PC-9 (cell line): Measurements from ENCODE around the gene BPIFB3. TPM values are rescaled to one million over a fixed set of nuclear protein-coding genes. Genes with fewer than 3 reads are reported as not detected.

Experiments
- BruUV-seq: library from RNA; stranded (reverse); fragments of 400-500 nt; replicated peaks from 2 replicates; lab custom pipeline; 2021; lab: Mats Ljungman, UMichigan
- CTCF ChIA-PET: fragments of 300-600 bp; sonication (Branson Sonifier 250); formaldehyde crosslinking; loops from one replicate; lab custom pipeline; 2022; ENCODE audit warnings: antibody characterized with exemption; lab: Charles Lee
- POLR2A ChIA-PET: fragments of 300-600 bp; sonication (Branson Sonifier 250); formaldehyde crosslinking; loops from one replicate; lab custom pipeline; 2022; ENCODE audit warnings: antibody characterized with exemption; ENCODE audit not compliant: unreplicated experiment; lab: Charles Lee
- DNase-seq, 2 experiments: peaks; one replicate each; pipeline versions ENCODE4 v3.0.0 to v3.0.0-alpha.2; 2015 to 2022; ENCODE audit warnings: mixed read lengths in 1 of 2
- H2AFZ ChIP-seq: fragments of 200-600 bp; sonication (generic); 2 replicates; pipeline ENCODE4 v1.8.1; 2017; ENCODE audit warnings: antibody characterized with exemption
- H3F3A ChIP-seq: fragments of 200-600 bp; sonication (generic); 2 replicates; pipeline ENCODE4 v1.8.1; 2017; ENCODE audit warnings: antibody characterized with exemption, mild to moderate bottlenecking, low read depth; ENCODE audit not compliant: insufficient read depth
- H3K27ac ChIP-seq: fragments of 200-600 bp; sonication (generic); 2 replicates; pipeline ENCODE4 v1.6.1; 2016; ENCODE audit warnings: mixed run types
- H3K27me3 ChIP-seq: fragments of 200-600 bp; sonication (generic); 2 replicates; pipeline ENCODE4 v1.6.1; 2016; ENCODE audit warnings: low read depth, mixed run types; ENCODE audit not compliant: insufficient read depth
- H3K36me3 ChIP-seq: fragments of 200-600 bp; sonication (generic); 2 replicates; pipeline ENCODE4 v1.6.1; 2016; ENCODE audit warnings: low read depth, mixed run types
- H3K4me1 ChIP-seq: fragments of 200-600 bp; sonication (generic); replicated peaks from 2 replicates; pipeline ENCODE4 v1.6.1; 2016; ENCODE audit warnings: mixed run types; ENCODE audit not compliant: insufficient read depth
- H3K4me2 ChIP-seq: fragments of 200-600 bp; sonication (generic); 2 replicates; pipeline ENCODE4 v1.6.1; 2017; ENCODE audit warnings: mixed run types
- H3K4me3 ChIP-seq: fragments of 200-600 bp; sonication (generic); 2 replicates; pipeline ENCODE4 v1.6.1; 2016; ENCODE audit warnings: mixed run types
- H3K79me2 ChIP-seq: fragments of 200-600 bp; sonication (generic); 2 replicates; pipeline ENCODE4 v1.6.1; 2017; ENCODE audit warnings: low read depth, mixed run types
- H3K9me2 ChIP-seq: fragments of 200-600 bp; sonication (generic); 2 replicates; pipeline ENCODE4 v1.8.1; 2017; ENCODE audit warnings: mild to moderate bottlenecking; ENCODE audit not compliant: insufficient read depth
- H3K9me3 ChIP-seq: fragments of 200-600 bp; sonication (generic); 2 replicates; pipeline ENCODE4 v1.8.1; 2016; ENCODE audit warnings: low read depth; ENCODE audit not compliant: insufficient read depth
- H4K20me1 ChIP-seq: fragments of 200-600 bp; sonication (generic); 2 replicates; pipeline ENCODE4 v1.8.1; 2017; ENCODE audit not compliant: insufficient read depth
- EZH2 ChIP-seq: fragments of 200-600 bp; sonication (generic); IDR thresholded peaks from 2 replicates; pipeline ENCODE4 v1.8.0; 2017; ENCODE audit warnings: antibody characterized with exemption, low read depth
- intact Hi-C: fragments of 100-400 bp; cut with micrococcal nuclease; formaldehyde crosslinking; loops from one replicate; pipeline ENCODE4 v1.10.0; 2022; ENCODE audit not compliant: unreplicated experiment
- total RNA-seq: library from RNA; stranded (reverse); gene quantifications from 2 replicates; pipeline ENCODE4 v1.2.3, GENCODE V29; 2021
- TF ChIP-seq, protein P1 (sequence below): fragments of 200-600 bp; sonication (generic); conservative IDR thresholded peaks from 2 replicates; pipeline ENCODE4 v1.6.1; 2017; ENCODE audit warnings: mixed run types, antibody characterized with exemption, mild to moderate bottlenecking, moderate library complexity

BPIFB3 gene
- total RNA-seq, 1 experiment from 2014 or later: not detected

- Histone ChIP-seq H3K36me3 (no peaks in the 10 kb centered on the region), H3K4me2 (no peak overlapping the region), H3F3A (no peaks in the 10 kb centered on the region), H3K27ac (no peak overlapping the region), H3K4me1 (no peaks in the 10 kb centered on the region), H4K20me1 (no peaks in the 10 kb centered on the region), H3K4me3 (no peak overlapping the region), H2AFZ (no peak overlapping the region), H3K79me2 (no peaks in the 10 kb centered on the region), H3K27me3 (peaks cover 95% of the 10 kb centered on the region), H3K9me2 (no peaks in the 10 kb centered on the region), H3K9me3 (no peaks in the 10 kb centered on the region)
- CTCF ChIA-PET: no interaction called here
- TF ChIP-seq EZH2: no peak
- TF ChIP-seq, protein P1, sequence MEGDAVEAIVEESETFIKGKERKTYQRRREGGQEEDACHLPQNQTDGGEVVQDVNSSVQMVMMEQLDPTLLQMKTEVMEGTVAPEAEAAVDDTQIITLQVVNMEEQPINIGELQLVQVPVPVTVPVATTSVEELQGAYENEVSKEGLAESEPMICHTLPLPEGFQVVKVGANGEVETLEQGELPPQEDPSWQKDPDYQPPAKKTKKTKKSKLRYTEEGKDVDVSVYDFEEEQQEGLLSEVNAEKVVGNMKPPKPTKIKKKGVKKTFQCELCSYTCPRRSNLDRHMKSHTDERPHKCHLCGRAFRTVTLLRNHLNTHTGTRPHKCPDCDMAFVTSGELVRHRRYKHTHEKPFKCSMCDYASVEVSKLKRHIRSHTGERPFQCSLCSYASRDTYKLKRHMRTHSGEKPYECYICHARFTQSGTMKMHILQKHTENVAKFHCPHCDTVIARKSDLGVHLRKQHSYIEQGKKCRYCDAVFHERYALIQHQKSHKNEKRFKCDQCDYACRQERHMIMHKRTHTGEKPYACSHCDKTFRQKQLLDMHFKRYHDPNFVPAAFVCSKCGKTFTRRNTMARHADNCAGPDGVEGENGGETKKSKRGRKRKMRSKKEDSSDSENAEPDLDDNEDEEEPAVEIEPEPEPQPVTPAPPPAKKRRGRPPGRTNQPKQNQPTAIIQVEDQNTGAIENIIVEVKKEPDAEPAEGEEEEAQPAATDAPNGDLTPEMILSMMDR: no peak
- POLR2A ChIA-PET: no interaction called here
- intact Hi-C loops: no loop called here
- BruUV-seq: no TSS peak
- DNase-seq: no peak
These were observed 39.2 kb upstream of the BPIFB3 start for GRCh38 chr20:33014336-33015113.

GRCh38 chr20:33015114-33015484, 38.6 kb upstream of the BPIFB3 start:
- Histone ChIP-seq H3K9me3 (no peaks in the 10 kb centered on the region), H3K27ac (no peak overlapping the region), H3K79me2 (no peaks in the 10 kb centered on the region), H3K36me3 (no peaks in the 10 kb centered on the region), H4K20me1 (no peaks in the 10 kb centered on the region), H3K4me1 (no peaks in the 10 kb centered on the region), H3F3A (no peaks in the 10 kb centered on the region), H2AFZ (no peak overlapping the region), H3K9me2 (no peaks in the 10 kb centered on the region), H3K4me2 (no peak overlapping the region), H3K4me3 (no peak overlapping the region), H3K27me3 (peaks cover 96% of the 10 kb centered on the region)
- DNase-seq: no peak
- BruUV-seq: no TSS peak
- TF ChIP-seq EZH2: no peak
- TF ChIP-seq, protein P1: no peak
- intact Hi-C loops: no loop called here
- POLR2A ChIA-PET: no interaction called here
- CTCF ChIA-PET: no interaction called here

GRCh38 chr20:33015700-33016580, 37.8 kb upstream of the BPIFB3 start:
- no peaks in the 10 kb centered on the region for H3K9me3 ChIP-seq
- intact Hi-C loops: no loop called here
- H3K4me1 ChIP-seq: no peaks in the 10 kb centered on the region
- no peaks in the 10 kb centered on the region for H4K20me1 ChIP-seq
- ChIA-PET CTCF (no interaction called here), POLR2A (no interaction called here)
- H3K36me3 ChIP-seq: no peaks in the 10 kb centered on the region
- peaks cover 96% of the 10 kb centered on the region for H3K27me3 ChIP-seq
- no peaks in the 10 kb centered on the region for H3K9me2 ChIP-seq
- H3K4me2 ChIP-seq: no peak overlapping the region
- TF ChIP-seq EZH2: no peak
- TF ChIP-seq, protein P1: no peak
- DNase-seq: no peak
- no peaks in the 10 kb centered on the region for H3K79me2 ChIP-seq
- no peak overlapping the region for H2AFZ ChIP-seq
- H3K4me3 ChIP-seq: no peak overlapping the region
- no TSS peak for BruUV-seq
- H3F3A ChIP-seq: no peaks in the 10 kb centered on the region
- H3K27ac ChIP-seq: no peak overlapping the region
